ENCODE data around the gene NOXA1. TPM values are rescaled to one million over a fixed set of nuclear protein-coding genes. Genes with fewer than 3 reads are reported as not detected.

The NOXA1 gene
- total and polyA plus RNA-seq, 9 of the 15 experiments (the other 6 are each of a cell fraction or from before 2014, with no cell fraction given): 0.07 to 1.2 (median 0.20) TPM; not detected in 4

GRCh38 chr9:137449931-137450538 is 26.8 kb downstream of the NOXA1 start (continued):
- TF ChIP-seq, protein P1, sequence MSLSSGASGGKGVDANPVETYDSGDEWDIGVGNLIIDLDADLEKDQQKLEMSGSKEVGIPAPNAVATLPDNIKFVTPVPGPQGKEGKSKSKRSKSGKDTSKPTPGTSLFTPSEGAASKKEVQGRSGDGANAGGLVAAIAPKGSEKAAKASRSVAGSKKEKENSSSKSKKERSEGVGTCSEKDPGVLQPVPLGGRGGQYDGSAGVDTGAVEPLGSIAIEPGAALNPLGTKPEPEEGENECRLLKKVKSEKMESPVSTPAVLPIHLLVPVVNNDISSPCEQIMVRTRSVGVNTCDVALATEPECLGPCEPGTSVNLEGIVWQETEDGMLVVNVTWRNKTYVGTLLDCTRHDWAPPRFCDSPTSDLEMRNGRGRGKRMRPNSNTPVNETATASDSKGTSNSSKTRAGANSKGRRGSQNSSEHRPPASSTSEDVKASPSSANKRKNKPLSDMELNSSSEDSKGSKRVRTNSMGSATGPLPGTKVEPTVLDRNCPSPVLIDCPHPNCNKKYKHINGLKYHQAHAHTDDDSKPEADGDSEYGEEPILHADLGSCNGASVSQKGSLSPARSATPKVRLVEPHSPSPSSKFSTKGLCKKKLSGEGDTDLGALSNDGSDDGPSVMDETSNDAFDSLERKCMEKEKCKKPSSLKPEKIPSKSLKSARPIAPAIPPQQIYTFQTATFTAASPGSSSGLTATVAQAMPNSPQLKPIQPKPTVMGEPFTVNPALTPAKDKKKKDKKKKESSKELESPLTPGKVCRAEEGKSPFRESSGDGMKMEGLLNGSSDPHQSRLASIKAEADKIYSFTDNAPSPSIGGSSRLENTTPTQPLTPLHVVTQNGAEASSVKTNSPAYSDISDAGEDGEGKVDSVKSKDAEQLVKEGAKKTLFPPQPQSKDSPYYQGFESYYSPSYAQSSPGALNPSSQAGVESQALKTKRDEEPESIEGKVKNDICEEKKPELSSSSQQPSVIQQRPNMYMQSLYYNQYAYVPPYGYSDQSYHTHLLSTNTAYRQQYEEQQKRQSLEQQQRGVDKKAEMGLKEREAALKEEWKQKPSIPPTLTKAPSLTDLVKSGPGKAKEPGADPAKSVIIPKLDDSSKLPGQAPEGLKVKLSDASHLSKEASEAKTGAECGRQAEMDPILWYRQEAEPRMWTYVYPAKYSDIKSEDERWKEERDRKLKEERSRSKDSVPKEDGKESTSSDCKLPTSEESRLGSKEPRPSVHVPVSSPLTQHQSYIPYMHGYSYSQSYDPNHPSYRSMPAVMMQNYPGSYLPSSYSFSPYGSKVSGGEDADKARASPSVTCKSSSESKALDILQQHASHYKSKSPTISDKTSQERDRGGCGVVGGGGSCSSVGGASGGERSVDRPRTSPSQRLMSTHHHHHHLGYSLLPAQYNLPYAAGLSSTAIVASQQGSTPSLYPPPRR (CRISPR knock-in tag; IDR thresholded peaks at IDR 0.05; ENCODE audit: borderline replicate concordance): 0 out of 2 replicates have a peak, but pooled peaks have one; percentile 52
- peak; percentile 94 for TF ChIP-seq EGR1 (conservative IDR thresholded peaks at IDR 0.05)
- TF ChIP-seq TCF7 (IDR thresholded peaks at IDR 0.05; ENCODE audit: borderline replicate concordance): peak; percentile 93; the same call in 1 of the 2 replicates
- TF ChIP-seq CREM (IDR thresholded peaks at IDR 0.05; ENCODE audit: low read depth): peak; percentile 20; the same call in 1 of the 2 replicates
- peak; percentile 78 for TF ChIP-seq ZNF263 (CRISPR knock-in tag; IDR thresholded peaks at IDR 0.05; ENCODE audit: borderline replicate concordance)
- peak; percentile 23 to 45; a peak in 2 of 4 replicates for TF ChIP-seq NRF1 (conservative IDR thresholded peaks at IDR 0.05 in 1 of 2, IDR thresholded peaks at IDR 0.05 in 1 of 2)
- TF ChIP-seq ZBTB7A (IDR thresholded peaks at IDR 0.05; ENCODE audit: borderline replicate concordance, control insufficient read depth, low read depth, low read length): peak; percentile 60; the same call in 1 of the 2 replicates
- TF ChIP-seq ETV6 (IDR thresholded peaks at IDR 0.05; ENCODE audit: borderline replicate concordance in 1 of 2, low read depth in 2 of 2, low read length in 1 of 2): 0 out of 4 replicates have a peak, but pooled peaks of 1 of the 2 experiments have one; percentile 34
- TF ChIP-seq ETV6 (CRISPR knock-in tag; IDR thresholded peaks at IDR 0.05; ENCODE audit: borderline replicate concordance): no peak
- TF ChIP-seq THRAP3 (IDR thresholded peaks at IDR 0.05; ENCODE audit: borderline replicate concordance): no peak
- TF ChIP-seq TEAD4 (IDR thresholded peaks at IDR 0.05; ENCODE audit: low read length): peak; percentile 69; the same call in 1 of the 2 replicates
- TF ChIP-seq TEAD4 (CRISPR knock-in tag; IDR thresholded peaks at IDR 0.05; ENCODE audit: borderline replicate concordance): no peak
- 0 out of 2 replicates have a peak, but pooled peaks have one; percentile 21 for TF ChIP-seq RNF2 (IDR thresholded peaks at IDR 0.05)
